AG04449 (cell line): ENCODE measurements around the gene CCDC61.

Experiments
- CTCF ChIA-PET: fragments of 350-600 bp; formaldehyde crosslinking; extraction: SDS; loops from one replicate; lab custom pipeline; 2021; ENCODE audit warnings: antibody characterized with exemption; lab: Yijun Ruan, JAX
- POLR2A ChIA-PET: fragments of 400-600, 350-600 bp; formaldehyde crosslinking; extraction: SDS; loops from one replicate; lab custom pipeline; 2020; ENCODE audit warnings: antibody characterized with exemption, inconsistent platforms; lab: Yijun Ruan, JAX
- DNase-seq: peaks from one replicate; pipeline ENCODE4 v3.0.0-alpha.2; 2010; ENCODE audit warnings: low read depth, low spot score
- H3K4me3 ChIP-seq: 2 replicates; pipeline ENCODE4 v1.5.1; 2011; ENCODE audit warnings: low read depth, mild to moderate bottlenecking, control low read depth, low read length
- CTCF ChIP-seq: IDR thresholded peaks from one replicate; pipeline ENCODE4 v1.5.1; 2011; ENCODE audit warnings: mild to moderate bottlenecking, moderate library complexity, low read length, control low read depth, inconsistent platforms; ENCODE audit not compliant: insufficient read depth; ENCODE audit errors: missing control alignments

Gene CCDC61

GRCh38 chr19:46032597-46033025 lies 37.3 kb downstream of the CCDC61 start:
- POLR2A ChIA-PET, result no interaction called here

GRCh38 chr19:46033401-46033800 lies 38.1 kb downstream of the CCDC61 start:
- ChIA-PET CTCF (interaction anchor here (1.1 to 23.4 kb wide), 10 partner anchors 10 to 233 kb away, joined by 3 to 523 read pairs (median 6); partner anchors contain the start of gene PGLYRP1), POLR2A (no interaction called here)
- DNase-seq, result no peak
- no peak for TF ChIP-seq CTCF
- no peak overlapping the region for H3K4me3 ChIP-seq

More at GRCh38 chr19:46032597-46033025, 37.3 kb downstream of the CCDC61 start:
- TF ChIP-seq CTCF, result no peak
- DNase-seq, result no peak
- CTCF ChIA-PET, result interaction anchor here (1.0 to 23.4 kb wide), 9 partner anchors 9 to 234 kb away, joined by 3 to 523 read pairs (median 6); partner anchors contain the start of gene PGLYRP1
- H3K4me3 ChIP-seq, result no peak overlapping the region

GRCh38 chr19:46035546-46035945 lies 40.3 kb downstream of the CCDC61 start:
- POLR2A ChIA-PET, result no interaction called here

GRCh38 chr19:46035986-46036743 lies 40.9 kb downstream of the CCDC61 start:
- no peak overlapping the region for H3K4me3 ChIP-seq
- DNase-seq, result no peak
- POLR2A ChIA-PET, result interaction anchor here (0.6 kb wide), 1 partner anchor 41 kb away, joined by 3 read pairs; no protein-coding TSS in a partner anchor
- TF ChIP-seq CTCF, result no peak
- CTCF ChIA-PET, result interaction anchor here (1.0 to 23.4 kb wide), 6 partner anchors 8 to 230 kb away, joined by 4 to 523 read pairs (median 10); no protein-coding TSS in a partner anchor

More at GRCh38 chr19:46035546-46035945, 40.3 kb downstream of the CCDC61 start:
- no peak for TF ChIP-seq CTCF
- no peak for DNase-seq
- CTCF ChIA-PET, result interaction anchor here (1.0 to 23.4 kb wide), 4 partner anchors 17 to 231 kb away, joined by 4 to 523 read pairs (median 16); no protein-coding TSS in a partner anchor
- H3K4me3 ChIP-seq, result no peak overlapping the region

GRCh38 chr19:46036744-46037128 lies 41.5 kb downstream of the CCDC61 start:
- no peak for DNase-seq
- TF ChIP-seq CTCF, result no peak
- POLR2A ChIA-PET, result interaction anchor here (0.6 kb wide), 1 partner anchor 41 kb away, joined by 3 read pairs; no protein-coding TSS in a partner anchor
- CTCF ChIA-PET, result interaction anchor here (0.7 to 23.4 kb wide), 5 partner anchors 8 to 232 kb away, joined by 3 to 523 read pairs (median 5); no protein-coding TSS in a partner anchor
- no peak overlapping the region for H3K4me3 ChIP-seq

GRCh38 chr19:46040125-46040524 lies 44.9 kb downstream of the CCDC61 start:
- POLR2A ChIA-PET, result no interaction called here
- no peak for DNase-seq
- TF ChIP-seq CTCF, result no peak
- no peak overlapping the region for H3K4me3 ChIP-seq
- CTCF ChIA-PET, result interaction anchor here (0.9 to 5.1 kb wide), 5 partner anchors 12 to 38 kb away, joined by 3 to 67 read pairs (median 7); no protein-coding TSS in a partner anchor
